Anterior cingulate cortex (tissue), 58 donors: Measurements from ENCODE around the gene TRIM33.

Experiments
- DNase-seq, 58 donors: peaks; one replicate each; lab custom pipeline; 2025; lab: John Stamatoyannopoulos, UW

TRIM33 gene

DNA sequence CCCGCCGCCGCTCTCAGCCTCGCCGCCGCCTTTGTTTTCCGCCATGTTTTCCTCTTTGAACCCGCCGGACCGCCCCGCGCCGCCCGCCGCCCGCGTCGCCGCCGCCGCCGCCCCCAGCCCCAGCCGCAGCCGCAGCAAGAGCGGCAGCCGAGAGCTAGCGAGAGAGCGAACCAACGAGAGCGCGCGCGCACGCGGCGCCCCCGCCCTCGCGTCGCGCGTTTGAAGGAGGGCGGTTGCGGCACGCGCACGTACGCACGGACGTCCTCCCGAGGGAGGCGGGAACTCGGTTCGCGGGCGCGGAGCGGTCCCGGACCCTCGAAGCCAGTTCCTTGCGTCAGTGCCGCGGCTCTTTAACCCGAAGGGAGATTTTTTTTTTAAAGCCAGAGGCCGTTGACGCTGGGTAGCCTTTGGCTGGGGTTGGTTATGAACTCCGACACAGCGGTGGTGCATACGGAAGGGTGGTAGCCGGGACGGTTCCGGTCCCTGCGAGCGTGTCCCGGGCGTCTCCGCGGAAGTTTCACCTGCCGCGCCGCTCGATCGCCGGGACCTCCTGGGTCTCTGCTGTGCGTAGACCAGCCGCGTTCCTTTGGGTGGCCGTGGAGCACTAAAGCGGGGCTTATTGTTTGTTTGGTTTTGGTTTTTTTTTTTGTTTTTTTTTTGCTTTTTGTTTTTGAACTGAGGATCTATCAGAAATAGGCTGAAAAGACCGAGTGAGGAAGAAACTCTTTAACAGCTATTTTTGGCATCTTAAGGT is at the start of gene TRIM33:
TRIM33 (minus strand) TSS at position 172 of the 754 bp plus-strand sequence; CDS start at position 45, 127 bp downstream.
- peak; percentile 27 to 93 (median 86) for DNase-seq

DNA sequence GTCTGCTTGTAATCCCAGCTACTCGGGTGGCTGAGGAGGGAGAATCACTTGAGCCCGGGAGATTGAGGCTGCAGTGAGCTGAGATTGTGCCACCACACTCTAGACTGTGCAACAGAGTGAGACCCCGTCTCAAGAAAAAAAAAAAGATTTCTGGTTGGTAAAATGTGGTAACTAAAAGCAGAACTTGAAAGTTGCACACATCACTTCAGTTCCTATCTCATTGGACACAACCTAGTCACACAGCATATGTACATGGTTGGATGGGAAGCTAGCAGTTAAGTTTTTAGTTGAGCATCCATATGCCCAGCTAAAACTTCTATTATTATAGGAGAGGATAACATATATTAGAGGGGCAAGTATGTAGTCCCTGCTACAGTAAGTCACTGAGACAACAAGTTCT is 48.4 kb upstream of the TRIM33 start:
- DNase-seq, result no peak

DNA sequence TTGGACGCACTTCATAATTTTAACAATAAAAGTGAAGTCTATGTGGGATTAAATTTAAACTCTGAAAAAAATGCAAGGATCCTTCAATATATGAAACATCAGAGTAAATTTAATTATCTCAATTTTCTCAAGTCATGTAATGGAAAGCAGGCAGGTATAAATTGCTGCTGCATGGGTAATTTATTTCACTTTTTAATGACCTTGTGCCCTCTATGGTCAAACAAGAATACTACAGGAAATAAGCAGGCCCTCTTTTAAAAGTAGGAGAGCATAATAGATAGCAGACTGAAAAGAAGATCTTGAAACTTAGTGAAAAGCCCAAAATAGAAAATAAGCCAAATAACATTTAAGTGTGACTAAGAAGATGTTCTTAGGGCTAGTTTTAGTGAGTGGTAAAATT is 47.5 kb upstream of the TRIM33 start:
- DNase-seq, result no peak

GRCh38 chr1:114554577-114554976 is 43.6 kb upstream of the TRIM33 start:
- DNase-seq, result no peak

DNA sequence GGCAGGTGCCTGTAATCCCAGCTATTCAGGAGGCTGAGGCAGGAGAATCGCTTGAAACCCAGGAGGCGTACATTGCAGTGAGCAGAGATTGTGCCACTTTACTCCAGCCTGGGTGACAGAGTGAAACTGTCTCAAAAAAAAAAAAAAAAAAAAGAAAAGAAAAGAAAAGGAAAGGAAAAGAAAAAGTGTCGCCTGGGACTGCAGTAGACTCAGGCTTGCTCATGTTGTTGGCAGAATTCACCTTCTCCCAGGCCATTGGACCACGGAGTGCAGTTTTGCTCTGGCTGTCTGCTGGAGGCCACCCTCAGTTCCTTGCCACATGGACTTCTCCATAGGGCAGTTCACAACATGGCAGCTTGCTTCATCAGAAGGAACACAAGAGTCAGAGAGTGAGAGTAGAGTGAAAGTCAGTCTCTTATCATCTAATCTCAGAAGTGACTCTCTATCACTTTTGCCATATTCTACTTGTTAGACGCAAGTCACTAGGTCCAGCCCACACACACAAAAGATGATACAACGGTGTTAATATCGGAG is 41.2 kb upstream of the TRIM33 start:
- no peak for DNase-seq

DNA sequence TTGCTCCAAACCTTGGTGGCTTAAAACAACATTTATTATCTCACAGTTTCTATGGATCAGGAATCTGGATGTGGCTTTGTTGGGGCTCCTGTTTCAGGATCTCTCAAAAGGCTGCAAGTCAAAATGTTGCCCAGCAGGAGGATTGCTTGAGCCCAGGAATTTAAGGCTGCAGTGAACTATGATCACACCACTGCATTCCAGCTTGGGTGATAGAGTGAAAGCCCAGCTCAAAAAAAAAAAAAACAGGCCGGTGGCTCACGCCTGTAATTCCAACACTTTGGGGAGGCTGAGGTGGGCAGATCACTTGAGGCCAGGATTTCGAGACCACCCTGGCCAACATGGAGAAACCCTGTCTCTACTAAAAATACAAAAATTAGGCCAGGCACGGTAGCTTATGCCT is 40.4 kb upstream of the TRIM33 start:
- DNase-seq, result no peak

GRCh38 chr1:114550336-114550735 is 39.3 kb upstream of the TRIM33 start:
- no peak for DNase-seq

- no peak for DNase-seq
Measured at GRCh38 chr1:114549137-114549536, 38.1 kb upstream of the TRIM33 start.

GRCh38 chr1:114547076-114547475 is 36.1 kb upstream of the TRIM33 start:
- DNase-seq, result no peak

GRCh38 chr1:114545796-114546195 is 34.8 kb upstream of the TRIM33 start:
- DNase-seq, result no peak

DNA sequence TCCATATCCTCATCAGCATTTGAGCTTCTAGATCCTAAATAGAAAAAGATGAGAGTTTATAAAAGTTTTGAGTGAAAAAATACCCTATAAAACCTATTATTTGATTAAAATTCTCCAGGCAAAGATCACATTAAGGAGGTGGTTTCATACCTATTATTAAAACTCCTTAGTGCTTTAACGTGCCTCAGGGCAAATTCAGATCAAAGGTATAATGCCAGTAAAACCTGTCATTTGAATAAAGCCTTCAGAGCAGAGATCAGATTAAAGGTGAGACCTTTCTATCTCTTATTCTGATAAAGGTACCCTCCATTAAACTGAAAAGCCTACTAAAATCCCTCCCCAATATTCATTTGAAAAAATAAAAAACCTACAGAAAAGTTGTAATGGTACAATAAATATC is 34.3 kb upstream of the TRIM33 start:
- DNase-seq, result no peak

DNA sequence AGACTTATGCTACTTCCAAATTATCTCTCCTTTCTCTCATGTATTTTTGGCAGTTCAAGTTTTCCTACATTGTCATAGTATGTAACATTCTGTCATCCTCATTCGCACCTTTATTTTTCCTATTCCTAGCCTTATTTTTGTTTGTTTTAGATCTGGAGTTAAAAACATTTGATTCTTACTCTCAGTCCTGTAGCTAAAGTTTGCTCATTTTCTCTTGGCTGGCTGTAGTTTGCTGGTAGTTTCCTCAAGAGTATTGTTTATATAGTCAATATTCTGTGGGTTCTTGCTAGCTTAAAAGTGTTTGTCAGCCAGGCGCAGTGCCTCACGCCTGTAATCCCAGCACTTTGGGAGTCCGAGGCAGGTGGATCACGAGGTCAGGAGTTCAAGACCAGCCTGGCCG is 29.8 kb upstream of the TRIM33 start:
- no peak for DNase-seq

- no peak for DNase-seq
Measured at GRCh38 chr1:114540272-114540671, 29.3 kb upstream of the TRIM33 start.

DNA sequence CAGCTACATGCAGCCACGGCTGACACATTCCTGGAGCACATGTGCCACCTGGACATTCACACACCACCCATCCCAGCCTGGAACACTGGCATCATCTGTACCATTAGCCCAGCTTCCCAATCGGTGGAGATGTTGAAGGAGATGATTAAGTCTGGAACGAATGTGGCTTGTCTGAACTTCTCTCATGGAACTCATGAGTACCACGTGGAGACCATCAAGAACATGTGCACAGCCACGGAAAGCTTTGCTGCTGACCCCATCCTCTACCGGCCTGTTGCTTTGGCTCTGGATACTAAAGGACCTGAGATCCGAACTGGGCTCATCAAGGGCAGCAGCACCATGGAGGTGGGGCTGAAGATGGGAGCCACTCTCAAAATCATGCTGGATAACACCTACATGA is 25.0 kb upstream of the TRIM33 start:
- DNase-seq, result no peak

DNA sequence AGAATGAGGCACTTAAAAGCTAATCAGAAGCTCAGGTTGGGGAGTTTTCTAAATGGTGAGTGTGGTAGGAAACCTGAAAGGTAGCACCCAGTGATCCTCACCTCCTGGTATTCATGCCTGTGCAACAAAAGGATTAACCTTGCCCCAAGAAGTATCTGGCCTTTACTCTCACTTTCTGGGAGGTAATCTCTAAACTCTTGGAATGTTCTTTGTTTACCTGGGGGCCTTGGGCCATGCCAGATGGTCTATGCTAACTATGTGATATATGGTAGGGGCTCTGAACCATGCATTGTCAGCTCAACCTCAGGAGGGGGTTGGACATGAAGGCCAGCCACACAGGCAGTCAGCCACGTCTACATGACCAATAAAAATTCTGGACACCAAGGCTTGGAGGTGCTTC is 24.4 kb upstream of the TRIM33 start:
- no peak for DNase-seq

- no peak for DNase-seq
Measured at GRCh38 chr1:114531094-114531493, 20.1 kb upstream of the TRIM33 start.

GRCh38 chr1:114530224-114530623 is 19.2 kb upstream of the TRIM33 start:
- no peak for DNase-seq

- DNase-seq, result no peak
Measured at GRCh38 chr1:114524944-114525343, 13.9 kb upstream of the TRIM33 start.

DNA sequence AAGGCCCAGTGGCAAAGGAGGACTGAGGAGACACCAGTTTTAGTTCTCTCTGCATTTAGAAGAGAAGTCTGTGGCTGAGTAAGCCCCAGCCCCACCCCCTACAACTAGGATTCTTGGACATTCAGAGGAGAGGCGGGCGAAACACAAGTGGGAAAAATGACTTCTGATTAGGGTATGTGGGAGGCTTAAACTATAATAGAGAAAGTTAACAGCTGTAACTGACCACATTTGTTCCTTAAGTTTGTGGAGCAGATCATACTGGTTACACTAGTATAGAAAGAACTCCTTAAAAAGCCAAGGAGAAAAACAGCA is 11.2 kb upstream of the TRIM33 start:
- DNase-seq, result no peak

GRCh38 chr1:114521396-114522263 is 10.6 kb upstream of the TRIM33 start:
- no peak for DNase-seq

GRCh38 chr1:114517348-114517747 is 6.3 kb upstream of the TRIM33 start:
- DNase-seq, result no peak
